GM18909 (cell line): Measurements from ENCODE around the gene PDCL3.

Experiments used
- ATAC-seq: cut with Tn5 transposase; IDR thresholded peaks from one replicate; pipeline ENCODE4 v1.9.1; 2021; ENCODE audit warnings: mild to moderate bottlenecking; ENCODE audit not compliant: unreplicated experiment, poor library complexity

PDCL3 gene

GRCh38 chr2:100606726-100607343, 44.0 kb downstream of the PDCL3 start:
- ATAC-seq, result no peak

- ATAC-seq, result no peak
These were observed 47.6 kb downstream of the PDCL3 start for GRCh38 chr2:100610381-100610831.

- no peak for ATAC-seq
These were observed 48.6 kb downstream of the PDCL3 start for GRCh38 chr2:100611079-100612029.

GRCh38 chr2:100612388-100613000, 49.7 kb downstream of the PDCL3 start:
- no peak for ATAC-seq

- ATAC-seq, result no peak
These were observed 50.9 kb downstream of the PDCL3 start for GRCh38 chr2:100613719-100614118.

- no peak for ATAC-seq
These were observed 51.7 kb downstream of the PDCL3 start for GRCh38 chr2:100614455-100615000.

- ATAC-seq, result no peak
These were observed 52.7 kb downstream of the PDCL3 start for GRCh38 chr2:100615471-100615870.

GRCh38 chr2:100615886-100616285, 53.1 kb downstream of the PDCL3 start:
- no peak for ATAC-seq

GRCh38 chr2:100616841-100617390, 54.1 kb downstream of the PDCL3 start:
- no peak for ATAC-seq

GRCh38 chr2:100619951-100620350, 57.2 kb downstream of the PDCL3 start:
- ATAC-seq, result no peak

GRCh38 chr2:100620481-100620880, 57.7 kb downstream of the PDCL3 start:
- ATAC-seq, result no peak

GRCh38 chr2:100621371-100621951, 58.7 kb downstream of the PDCL3 start:
- ATAC-seq, result no peak

- ATAC-seq, result no peak
These were observed 60.4 kb downstream of the PDCL3 start for GRCh38 chr2:100623033-100623715.

GRCh38 chr2:100623930-100624329, 61.1 kb downstream of the PDCL3 start:
- no peak for ATAC-seq

- no peak for ATAC-seq
These were observed 61.7 kb downstream of the PDCL3 start for GRCh38 chr2:100624536-100624935.

- ATAC-seq, result no peak
These were observed 62.9 kb downstream of the PDCL3 start for GRCh38 chr2:100625717-100626116.
